ENCODE results near the gene FGF12.

FGF12 gene

DNA sequence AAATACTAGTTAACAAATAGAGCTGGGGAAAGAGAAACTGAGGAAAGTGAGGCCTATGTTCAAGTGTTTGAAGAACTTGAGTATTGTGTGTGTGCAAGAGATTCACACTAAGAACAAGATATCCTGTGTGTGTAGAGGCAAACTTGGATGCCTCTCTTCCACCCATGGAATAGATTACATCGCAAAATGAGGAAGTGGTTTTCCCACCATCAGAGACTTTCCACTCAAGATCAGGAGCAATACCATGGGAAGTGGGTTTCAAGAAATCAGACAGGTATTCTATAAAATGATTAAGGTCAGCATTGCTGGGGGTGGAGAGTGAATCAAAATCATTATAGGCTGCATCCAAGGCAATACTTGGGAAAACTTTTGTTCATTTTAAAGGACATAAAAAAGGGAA, 308.0 kb downstream of the FGF12 start:
- ATAC-seq, result no peak
- no peak for TF ChIP-seq BACH2 (CRISPR knock-in tag; IDR thresholded peaks at IDR 0.05; ENCODE audit: borderline replicate concordance)
- no peak for TF ChIP-seq CSDC2 (CRISPR knock-in tag; IDR thresholded peaks at IDR 0.05)
- TF ChIP-seq ISL1 (CRISPR knock-in tag; IDR thresholded peaks at IDR 0.05), result no peak
- TF ChIP-seq TCF4 (CRISPR knock-in tag; IDR thresholded peaks at IDR 0.05; ENCODE audit: borderline replicate concordance), result no peak
- TF ChIP-seq SNAI2 (CRISPR knock-in tag; IDR thresholded peaks at IDR 0.05), result no peak
- no peak for TF ChIP-seq ZNF565 (CRISPR knock-in tag; conservative IDR thresholded peaks at IDR 0.05; ENCODE audit: low read depth)
- TF ChIP-seq, protein P1, sequence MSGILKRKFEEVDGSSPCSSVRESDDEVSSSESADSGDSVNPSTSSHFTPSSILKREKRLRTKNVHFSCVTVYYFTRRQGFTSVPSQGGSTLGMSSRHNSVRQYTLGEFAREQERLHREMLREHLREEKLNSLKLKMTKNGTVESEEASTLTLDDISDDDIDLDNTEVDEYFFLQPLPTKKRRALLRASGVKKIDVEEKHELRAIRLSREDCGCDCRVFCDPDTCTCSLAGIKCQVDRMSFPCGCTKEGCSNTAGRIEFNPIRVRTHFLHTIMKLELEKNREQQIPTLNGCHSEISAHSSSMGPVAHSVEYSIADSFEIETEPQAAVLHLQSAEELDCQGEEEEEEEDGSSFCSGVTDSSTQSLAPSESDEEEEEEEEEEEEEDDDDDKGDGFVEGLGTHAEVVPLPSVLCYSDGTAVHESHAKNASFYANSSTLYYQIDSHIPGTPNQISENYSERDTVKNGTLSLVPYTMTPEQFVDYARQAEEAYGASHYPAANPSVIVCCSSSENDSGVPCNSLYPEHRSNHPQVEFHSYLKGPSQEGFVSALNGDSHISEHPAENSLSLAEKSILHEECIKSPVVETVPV (CRISPR knock-in tag; IDR thresholded peaks at IDR 0.05), result no peak
- no peak for TF ChIP-seq ZNF70 (CRISPR knock-in tag; IDR thresholded peaks at IDR 0.05)
- no peak for TF ChIP-seq GLIS3 (CRISPR knock-in tag; IDR thresholded peaks at IDR 0.05)
- TF ChIP-seq ZFP3 (CRISPR knock-in tag; IDR thresholded peaks at IDR 0.05), result no peak
- TF ChIP-seq ARNTL (CRISPR knock-in tag; IDR thresholded peaks at IDR 0.05; ENCODE audit: borderline replicate concordance, low read depth), result no peak
- TF ChIP-seq ESRRG (CRISPR knock-in tag; IDR thresholded peaks at IDR 0.05), result no peak
- no peak for TF ChIP-seq TOX (CRISPR knock-in tag; IDR thresholded peaks at IDR 0.05; ENCODE audit: borderline replicate concordance)
- no peak for TF ChIP-seq ZC3H10 (CRISPR knock-in tag; IDR thresholded peaks at IDR 0.05)
- TF ChIP-seq, protein P2, sequence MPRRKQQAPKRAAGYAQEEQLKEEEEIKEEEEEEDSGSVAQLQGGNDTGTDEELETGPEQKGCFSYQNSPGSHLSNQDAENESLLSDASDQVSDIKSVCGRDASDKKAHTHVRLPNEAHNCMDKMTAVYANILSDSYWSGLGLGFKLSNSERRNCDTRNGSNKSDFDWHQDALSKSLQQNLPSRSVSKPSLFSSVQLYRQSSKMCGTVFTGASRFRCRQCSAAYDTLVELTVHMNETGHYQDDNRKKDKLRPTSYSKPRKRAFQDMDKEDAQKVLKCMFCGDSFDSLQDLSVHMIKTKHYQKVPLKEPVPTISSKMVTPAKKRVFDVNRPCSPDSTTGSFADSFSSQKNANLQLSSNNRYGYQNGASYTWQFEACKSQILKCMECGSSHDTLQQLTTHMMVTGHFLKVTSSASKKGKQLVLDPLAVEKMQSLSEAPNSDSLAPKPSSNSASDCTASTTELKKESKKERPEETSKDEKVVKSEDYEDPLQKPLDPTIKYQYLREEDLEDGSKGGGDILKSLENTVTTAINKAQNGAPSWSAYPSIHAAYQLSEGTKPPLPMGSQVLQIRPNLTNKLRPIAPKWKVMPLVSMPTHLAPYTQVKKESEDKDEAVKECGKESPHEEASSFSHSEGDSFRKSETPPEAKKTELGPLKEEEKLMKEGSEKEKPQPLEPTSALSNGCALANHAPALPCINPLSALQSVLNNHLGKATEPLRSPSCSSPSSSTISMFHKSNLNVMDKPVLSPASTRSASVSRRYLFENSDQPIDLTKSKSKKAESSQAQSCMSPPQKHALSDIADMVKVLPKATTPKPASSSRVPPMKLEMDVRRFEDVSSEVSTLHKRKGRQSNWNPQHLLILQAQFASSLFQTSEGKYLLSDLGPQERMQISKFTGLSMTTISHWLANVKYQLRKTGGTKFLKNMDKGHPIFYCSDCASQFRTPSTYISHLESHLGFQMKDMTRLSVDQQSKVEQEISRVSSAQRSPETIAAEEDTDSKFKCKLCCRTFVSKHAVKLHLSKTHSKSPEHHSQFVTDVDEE (CRISPR knock-in tag; IDR thresholded peaks at IDR 0.05), result no peak
- TF ChIP-seq OSR1 (CRISPR knock-in tag; IDR thresholded peaks at IDR 0.05), result no peak
- no peak for TF ChIP-seq PPARA (CRISPR knock-in tag; IDR thresholded peaks at IDR 0.05; ENCODE audit: borderline replicate concordance)

DNA sequence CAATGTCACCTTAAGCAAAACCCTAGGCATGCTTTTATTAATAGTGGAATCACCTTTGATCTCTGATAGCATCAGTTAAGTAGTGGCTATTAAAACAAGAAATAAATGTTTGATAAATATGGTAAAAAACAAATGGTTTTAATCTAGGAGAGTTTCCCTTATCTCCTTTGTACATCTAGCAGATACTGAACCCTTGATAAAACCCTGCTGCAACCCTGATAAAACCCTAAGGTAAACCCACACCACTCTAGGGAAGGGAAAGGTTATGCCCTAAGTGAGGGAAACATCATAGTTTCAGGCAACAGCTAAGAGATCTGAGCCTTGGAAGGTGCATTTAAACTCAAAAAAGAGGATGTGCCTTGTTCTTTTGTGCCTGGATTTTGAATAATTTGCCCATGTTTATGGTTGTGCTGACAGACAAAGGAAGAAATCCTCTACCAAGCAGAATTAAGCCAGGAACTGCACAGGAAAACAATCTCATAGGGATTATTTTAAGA, 309.7 kb downstream of the FGF12 start:
- no peak for ATAC-seq
- TF ChIP-seq OSR1 (CRISPR knock-in tag; IDR thresholded peaks at IDR 0.05), result no peak
- TF ChIP-seq SNAI2 (CRISPR knock-in tag; IDR thresholded peaks at IDR 0.05), result no peak
- no peak for TF ChIP-seq ZC3H10 (CRISPR knock-in tag; IDR thresholded peaks at IDR 0.05)
- TF ChIP-seq RARB (CRISPR knock-in tag; IDR thresholded peaks at IDR 0.05), result no peak
- no peak for TF ChIP-seq ESRRG (CRISPR knock-in tag; IDR thresholded peaks at IDR 0.05)
- no peak for TF ChIP-seq ZNF8 (CRISPR knock-in tag; IDR thresholded peaks at IDR 0.05)
- TF ChIP-seq, protein P2 (CRISPR knock-in tag; IDR thresholded peaks at IDR 0.05), result no peak
- no peak for TF ChIP-seq ZNF565 (CRISPR knock-in tag; conservative IDR thresholded peaks at IDR 0.05; ENCODE audit: low read depth)

- no peak for ATAC-seq
- TF ChIP-seq OSR1 (CRISPR knock-in tag; IDR thresholded peaks at IDR 0.05), result no peak
- TF ChIP-seq ISL1 (CRISPR knock-in tag; IDR thresholded peaks at IDR 0.05), result no peak
- TF ChIP-seq TOX (CRISPR knock-in tag; IDR thresholded peaks at IDR 0.05; ENCODE audit: borderline replicate concordance), result no peak
- TF ChIP-seq ZFP30 (CRISPR knock-in tag; IDR thresholded peaks at IDR 0.05), result no peak
- no peak for TF ChIP-seq ESRRG (CRISPR knock-in tag; IDR thresholded peaks at IDR 0.05)
- no peak for TF ChIP-seq SNAI2 (CRISPR knock-in tag; IDR thresholded peaks at IDR 0.05)
- no peak for TF ChIP-seq GLIS3 (CRISPR knock-in tag; IDR thresholded peaks at IDR 0.05)
- TF ChIP-seq PPARA (CRISPR knock-in tag; IDR thresholded peaks at IDR 0.05; ENCODE audit: borderline replicate concordance), result no peak
- TF ChIP-seq ARNTL (CRISPR knock-in tag; IDR thresholded peaks at IDR 0.05; ENCODE audit: borderline replicate concordance, low read depth), result no peak
- no peak for TF ChIP-seq ZC3H10 (CRISPR knock-in tag; IDR thresholded peaks at IDR 0.05)
- TF ChIP-seq, protein P3, sequence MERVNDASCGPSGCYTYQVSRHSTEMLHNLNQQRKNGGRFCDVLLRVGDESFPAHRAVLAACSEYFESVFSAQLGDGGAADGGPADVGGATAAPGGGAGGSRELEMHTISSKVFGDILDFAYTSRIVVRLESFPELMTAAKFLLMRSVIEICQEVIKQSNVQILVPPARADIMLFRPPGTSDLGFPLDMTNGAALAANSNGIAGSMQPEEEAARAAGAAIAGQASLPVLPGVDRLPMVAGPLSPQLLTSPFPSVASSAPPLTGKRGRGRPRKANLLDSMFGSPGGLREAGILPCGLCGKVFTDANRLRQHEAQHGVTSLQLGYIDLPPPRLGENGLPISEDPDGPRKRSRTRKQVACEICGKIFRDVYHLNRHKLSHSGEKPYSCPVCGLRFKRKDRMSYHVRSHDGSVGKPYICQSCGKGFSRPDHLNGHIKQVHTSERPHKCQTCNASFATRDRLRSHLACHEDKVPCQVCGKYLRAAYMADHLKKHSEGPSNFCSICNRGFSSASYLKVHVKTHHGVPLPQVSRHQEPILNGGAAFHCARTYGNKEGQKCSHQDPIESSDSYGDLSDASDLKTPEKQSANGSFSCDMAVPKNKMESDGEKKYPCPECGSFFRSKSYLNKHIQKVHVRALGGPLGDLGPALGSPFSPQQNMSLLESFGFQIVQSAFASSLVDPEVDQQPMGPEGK (CRISPR knock-in tag; IDR thresholded peaks at IDR 0.05; ENCODE audit: borderline replicate concordance), result no peak
- no peak for TF ChIP-seq ZNF70 (CRISPR knock-in tag; IDR thresholded peaks at IDR 0.05)
- no peak for TF ChIP-seq RARB (CRISPR knock-in tag; IDR thresholded peaks at IDR 0.05)
- TF ChIP-seq ZNF565 (CRISPR knock-in tag; conservative IDR thresholded peaks at IDR 0.05; ENCODE audit: low read depth), result no peak
- no peak for TF ChIP-seq ZFP3 (CRISPR knock-in tag; IDR thresholded peaks at IDR 0.05)
- TF ChIP-seq, protein P1 (CRISPR knock-in tag; IDR thresholded peaks at IDR 0.05), result no peak
- no peak for TF ChIP-seq TCF4 (CRISPR knock-in tag; IDR thresholded peaks at IDR 0.05; ENCODE audit: borderline replicate concordance)
These were observed 310.3 kb downstream of the FGF12 start for GRCh38 chr3:192417017-192417416.
